Astrocyte (in vitro differentiated cells and primary cell): Measurements from ENCODE around the gene GPR32.

Experiments used
- EZH2 ChIP-seq: IDR thresholded peaks from 2 replicates; pipeline ENCODE4 v1.6.1; 2012; ENCODE audit warnings: mild to moderate bottlenecking, low read length, inconsistent platforms; ENCODE audit not compliant: insufficient read depth
- TF ChIP-seq, protein P1 (sequence below): IDR thresholded peaks from 2 replicates; pipeline ENCODE4 v1.5.1; 2011; ENCODE audit warnings: low read depth, mild to moderate bottlenecking, inconsistent platforms, low read length, moderate library complexity; ENCODE audit not compliant: insufficient read depth

- TF ChIP-seq, protein P1, sequence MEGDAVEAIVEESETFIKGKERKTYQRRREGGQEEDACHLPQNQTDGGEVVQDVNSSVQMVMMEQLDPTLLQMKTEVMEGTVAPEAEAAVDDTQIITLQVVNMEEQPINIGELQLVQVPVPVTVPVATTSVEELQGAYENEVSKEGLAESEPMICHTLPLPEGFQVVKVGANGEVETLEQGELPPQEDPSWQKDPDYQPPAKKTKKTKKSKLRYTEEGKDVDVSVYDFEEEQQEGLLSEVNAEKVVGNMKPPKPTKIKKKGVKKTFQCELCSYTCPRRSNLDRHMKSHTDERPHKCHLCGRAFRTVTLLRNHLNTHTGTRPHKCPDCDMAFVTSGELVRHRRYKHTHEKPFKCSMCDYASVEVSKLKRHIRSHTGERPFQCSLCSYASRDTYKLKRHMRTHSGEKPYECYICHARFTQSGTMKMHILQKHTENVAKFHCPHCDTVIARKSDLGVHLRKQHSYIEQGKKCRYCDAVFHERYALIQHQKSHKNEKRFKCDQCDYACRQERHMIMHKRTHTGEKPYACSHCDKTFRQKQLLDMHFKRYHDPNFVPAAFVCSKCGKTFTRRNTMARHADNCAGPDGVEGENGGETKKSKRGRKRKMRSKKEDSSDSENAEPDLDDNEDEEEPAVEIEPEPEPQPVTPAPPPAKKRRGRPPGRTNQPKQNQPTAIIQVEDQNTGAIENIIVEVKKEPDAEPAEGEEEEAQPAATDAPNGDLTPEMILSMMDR = no peak
- no peak for TF ChIP-seq EZH2
Observed at GRCh38 chr19:50796128-50796633, 25.9 kb downstream of the GPR32 start.
